ENCODE measurements around the gene ELOB. TPM values are rescaled to one million over a fixed set of nuclear protein-coding genes. Genes with fewer than 3 reads are reported as not detected.

ELOB gene
- total RNA-seq, 1 experiment from 2014 or later = 319 TPM

DNA sequence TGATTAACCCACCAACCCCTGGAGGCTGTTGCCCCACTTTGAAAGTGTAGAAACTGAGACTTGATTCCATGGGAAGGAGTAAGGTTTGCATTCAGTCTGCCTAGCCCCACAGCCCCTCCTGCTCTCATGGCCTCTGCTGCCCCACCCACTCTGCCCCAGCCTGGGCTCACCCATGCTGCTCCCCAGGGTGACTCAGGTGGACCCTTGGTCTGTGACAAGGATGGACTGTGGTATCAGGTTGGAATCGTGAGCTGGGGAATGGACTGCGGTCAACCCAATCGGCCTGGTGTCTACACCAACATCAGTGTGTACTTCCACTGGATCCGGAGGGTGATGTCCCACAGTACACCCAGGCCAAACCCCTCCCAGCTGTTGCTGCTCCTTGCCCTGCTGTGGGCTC, 27.6 kb upstream of the ELOB start:
- Histone ChIP-seq H2AK5ac (ENCODE audit: insufficient read length, low read length) (no peak overlapping the region), H3K27ac (ENCODE audit: insufficient read length, low read depth, low read length) (no peak overlapping the region), H3K79me1 (ENCODE audit: insufficient read depth, low read depth, low read length, poor library complexity, severe bottlenecking) (no peaks in the 10 kb centered on the region), H3K9ac (ENCODE audit: extremely low read depth, insufficient read length, low read length) (no peak overlapping the region), H4K5ac (ENCODE audit: insufficient read length, low read depth, low read length) (no peak overlapping the region), H4K20me1 (ENCODE audit: control insufficient read depth, insufficient read depth, insufficient read length) (no peaks in the 10 kb centered on the region), H3K79me2 (ENCODE audit: insufficient read depth, low read length) (no peaks in the 10 kb centered on the region), H3K56ac (ENCODE audit: insufficient read length, low read depth, low read length) (no peak overlapping the region), H4K8ac (replicated peaks; ENCODE audit: insufficient read length, low read depth, low read length) (no peak overlapping the region), H2BK5ac (ENCODE audit: insufficient read length, low read length) (no peak overlapping the region), H3K27me3 (ENCODE audit: insufficient read depth, low read length) (no peaks in the 10 kb centered on the region), H3K14ac (ENCODE audit: insufficient read depth, low read length) (no peak overlapping the region), H3T11ph (ENCODE audit: low read length) (no peak overlapping the region), H2BK15ac (ENCODE audit: low read depth, low read length) (no peak overlapping the region), H3K23ac (ENCODE audit: insufficient read length, low read depth, low read length) (no peak overlapping the region), H2BK12ac (ENCODE audit: insufficient read length, low read depth, low read length) (no peak overlapping the region), H3K4ac (ENCODE audit: low read depth, low read length) (no peak overlapping the region), H2BK120ac (ENCODE audit: low read depth, low read length, poor library complexity, severe bottlenecking) (no peak overlapping the region), H2BK20ac (ENCODE audit: low read depth, low read length, poor library complexity, severe bottlenecking) (no peak overlapping the region), H3K9me3 (ENCODE audit: control insufficient read depth, low read depth, low read length) (peaks cover 10% of the 10 kb centered on the region), H3K18ac (ENCODE audit: insufficient read length, low read depth, low read length) (no peak overlapping the region), H3K4me2 (ENCODE audit: insufficient read depth, insufficient read length, low read length) (no peak overlapping the region), H3K4me1 (ENCODE audit: insufficient read depth, low read length) (no peaks in the 10 kb centered on the region), H3K23me2 (ENCODE audit: insufficient read length, low read depth, low read length, poor library complexity, severe bottlenecking) (no peaks in the 10 kb centered on the region), H4K91ac (ENCODE audit: insufficient read length, low read depth, low read length) (no peak overlapping the region), H2AFZ (ENCODE audit: low read length) (no peak overlapping the region)
- Mint-ChIP-seq H3K4me3 (no peak overlapping the region), H3K27me3 (ENCODE audit: low read depth) (peaks cover 31% of the 10 kb centered on the region), H3K27ac (no peak overlapping the region), H3K9me3 (peaks cover 27 to 31% of the 10 kb centered on the region in 2 experiments), H3K36me3 (ENCODE audit: insufficient read depth in 1 of 3, low read depth in 3 of 3) (peaks cover 0 to 4% (median 0%) of the 10 kb centered on the region in 3 experiments; a peak in 2 of 7 replicates), H3K4me1 (no peaks in the 10 kb centered on the region)
- WGBS (ENCODE audit: extremely low coverage, insufficient read length, low lambda C conversion rate) = no CpG with 5 or more reads among the region's 4 CpGs
- DNase-seq = no peak
- TF ChIP-seq, protein P1, sequence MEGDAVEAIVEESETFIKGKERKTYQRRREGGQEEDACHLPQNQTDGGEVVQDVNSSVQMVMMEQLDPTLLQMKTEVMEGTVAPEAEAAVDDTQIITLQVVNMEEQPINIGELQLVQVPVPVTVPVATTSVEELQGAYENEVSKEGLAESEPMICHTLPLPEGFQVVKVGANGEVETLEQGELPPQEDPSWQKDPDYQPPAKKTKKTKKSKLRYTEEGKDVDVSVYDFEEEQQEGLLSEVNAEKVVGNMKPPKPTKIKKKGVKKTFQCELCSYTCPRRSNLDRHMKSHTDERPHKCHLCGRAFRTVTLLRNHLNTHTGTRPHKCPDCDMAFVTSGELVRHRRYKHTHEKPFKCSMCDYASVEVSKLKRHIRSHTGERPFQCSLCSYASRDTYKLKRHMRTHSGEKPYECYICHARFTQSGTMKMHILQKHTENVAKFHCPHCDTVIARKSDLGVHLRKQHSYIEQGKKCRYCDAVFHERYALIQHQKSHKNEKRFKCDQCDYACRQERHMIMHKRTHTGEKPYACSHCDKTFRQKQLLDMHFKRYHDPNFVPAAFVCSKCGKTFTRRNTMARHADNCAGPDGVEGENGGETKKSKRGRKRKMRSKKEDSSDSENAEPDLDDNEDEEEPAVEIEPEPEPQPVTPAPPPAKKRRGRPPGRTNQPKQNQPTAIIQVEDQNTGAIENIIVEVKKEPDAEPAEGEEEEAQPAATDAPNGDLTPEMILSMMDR (conservative IDR thresholded peaks at IDR 0.05) = no peak
